NB4 (cell line): ENCODE results near the gene DNMT3A.

Source experiments
- CTCF ChIP-seq: IDR thresholded peaks from one replicate; pipeline ENCODE4 v1.5.1; 2012; ENCODE audit warnings: low read depth, low read length
- MAX ChIP-seq: IDR thresholded peaks from 2 replicates; pipeline ENCODE4 v1.6.1; 2011; ENCODE audit warnings: low read depth, low read length
- POLR2A ChIP-seq: IDR thresholded peaks from 2 replicates; pipeline ENCODE4 v1.6.1; 2011; ENCODE audit warnings: mild to moderate bottlenecking; ENCODE audit not compliant: insufficient read length; ENCODE audit errors: extremely low read depth

DNA sequence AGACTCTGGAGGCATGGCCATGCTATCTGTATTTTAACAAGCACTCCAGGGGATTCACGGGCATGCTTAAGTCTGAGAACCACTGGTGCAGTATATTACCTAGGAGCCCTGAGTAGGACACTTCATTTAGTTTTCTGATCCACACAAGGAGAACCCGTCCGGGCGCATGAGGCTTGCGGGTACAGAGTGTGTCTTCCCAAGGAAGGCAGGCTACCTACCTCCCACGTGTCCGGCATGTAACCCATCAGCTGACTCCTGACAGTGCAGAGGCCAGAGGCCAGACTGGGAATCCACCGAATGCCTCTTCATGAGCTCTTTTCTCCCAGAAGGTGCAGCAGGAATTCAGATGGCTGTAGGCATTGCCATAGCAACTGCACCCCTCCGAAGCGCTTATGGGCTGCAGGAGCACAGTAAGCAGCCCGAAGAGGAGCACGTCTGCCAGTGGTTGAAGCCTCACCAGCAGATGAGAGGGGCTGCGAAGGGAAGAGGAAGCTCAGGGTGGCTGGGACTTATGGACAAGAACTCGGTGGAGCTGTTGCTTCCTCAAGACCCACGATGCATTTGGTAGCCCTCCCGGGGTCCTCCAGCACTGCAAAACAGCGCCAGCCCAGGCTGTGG is 33.8 kb upstream of the DNMT3A start:
- TF ChIP-seq CTCF (no peak), POLR2A (no peak), MAX (no peak)
